Cardiac fibroblast (primary cell): ENCODE results near the gene BARHL1.

Source experiments
- DNase-seq, 2 donors: peaks; one replicate each; pipeline versions ENCODE4 v3.0.0 to v3.0.0-alpha.2; 2010; ENCODE audit warnings: low read depth in 2 of 2
- H3K4me3 ChIP-seq, 2 donors: replicated peaks in 1 of 2; 1 replicate in 1 of 2; 2 replicates in 1 of 2; pipeline ENCODE4 v1.5.1; 2011; ENCODE audit warnings: low read depth in 2 of 2, low read length in 2 of 2, mild to moderate bottlenecking in 2 of 2, moderate library complexity in 1 of 2
- TF ChIP-seq, protein P1 (sequence below): IDR thresholded peaks from one replicate; pipeline ENCODE4 v1.5.1; 2011; ENCODE audit warnings: low read depth, mild to moderate bottlenecking, low read length, inconsistent platforms

BARHL1 gene

DNA sequence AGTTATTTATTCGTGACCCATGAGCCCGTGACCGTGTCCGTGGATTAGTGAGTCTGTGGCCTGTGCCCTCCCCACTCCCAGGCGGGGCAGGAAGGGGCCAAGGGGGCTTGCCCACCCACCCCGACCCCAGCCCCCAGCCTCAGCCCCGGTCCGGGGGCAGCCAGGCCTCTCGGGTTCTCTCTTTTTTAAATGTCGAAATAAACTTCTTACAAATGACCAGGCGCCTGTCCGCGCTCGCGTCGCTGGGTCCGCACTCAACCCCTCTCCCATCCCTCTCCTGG is 7.6 kb downstream of the BARHL1 start:
- no peak for DNase-seq
- TF ChIP-seq, protein P1, sequence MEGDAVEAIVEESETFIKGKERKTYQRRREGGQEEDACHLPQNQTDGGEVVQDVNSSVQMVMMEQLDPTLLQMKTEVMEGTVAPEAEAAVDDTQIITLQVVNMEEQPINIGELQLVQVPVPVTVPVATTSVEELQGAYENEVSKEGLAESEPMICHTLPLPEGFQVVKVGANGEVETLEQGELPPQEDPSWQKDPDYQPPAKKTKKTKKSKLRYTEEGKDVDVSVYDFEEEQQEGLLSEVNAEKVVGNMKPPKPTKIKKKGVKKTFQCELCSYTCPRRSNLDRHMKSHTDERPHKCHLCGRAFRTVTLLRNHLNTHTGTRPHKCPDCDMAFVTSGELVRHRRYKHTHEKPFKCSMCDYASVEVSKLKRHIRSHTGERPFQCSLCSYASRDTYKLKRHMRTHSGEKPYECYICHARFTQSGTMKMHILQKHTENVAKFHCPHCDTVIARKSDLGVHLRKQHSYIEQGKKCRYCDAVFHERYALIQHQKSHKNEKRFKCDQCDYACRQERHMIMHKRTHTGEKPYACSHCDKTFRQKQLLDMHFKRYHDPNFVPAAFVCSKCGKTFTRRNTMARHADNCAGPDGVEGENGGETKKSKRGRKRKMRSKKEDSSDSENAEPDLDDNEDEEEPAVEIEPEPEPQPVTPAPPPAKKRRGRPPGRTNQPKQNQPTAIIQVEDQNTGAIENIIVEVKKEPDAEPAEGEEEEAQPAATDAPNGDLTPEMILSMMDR: no peak
- no peak overlapping the region for H3K4me3 ChIP-seq

DNA sequence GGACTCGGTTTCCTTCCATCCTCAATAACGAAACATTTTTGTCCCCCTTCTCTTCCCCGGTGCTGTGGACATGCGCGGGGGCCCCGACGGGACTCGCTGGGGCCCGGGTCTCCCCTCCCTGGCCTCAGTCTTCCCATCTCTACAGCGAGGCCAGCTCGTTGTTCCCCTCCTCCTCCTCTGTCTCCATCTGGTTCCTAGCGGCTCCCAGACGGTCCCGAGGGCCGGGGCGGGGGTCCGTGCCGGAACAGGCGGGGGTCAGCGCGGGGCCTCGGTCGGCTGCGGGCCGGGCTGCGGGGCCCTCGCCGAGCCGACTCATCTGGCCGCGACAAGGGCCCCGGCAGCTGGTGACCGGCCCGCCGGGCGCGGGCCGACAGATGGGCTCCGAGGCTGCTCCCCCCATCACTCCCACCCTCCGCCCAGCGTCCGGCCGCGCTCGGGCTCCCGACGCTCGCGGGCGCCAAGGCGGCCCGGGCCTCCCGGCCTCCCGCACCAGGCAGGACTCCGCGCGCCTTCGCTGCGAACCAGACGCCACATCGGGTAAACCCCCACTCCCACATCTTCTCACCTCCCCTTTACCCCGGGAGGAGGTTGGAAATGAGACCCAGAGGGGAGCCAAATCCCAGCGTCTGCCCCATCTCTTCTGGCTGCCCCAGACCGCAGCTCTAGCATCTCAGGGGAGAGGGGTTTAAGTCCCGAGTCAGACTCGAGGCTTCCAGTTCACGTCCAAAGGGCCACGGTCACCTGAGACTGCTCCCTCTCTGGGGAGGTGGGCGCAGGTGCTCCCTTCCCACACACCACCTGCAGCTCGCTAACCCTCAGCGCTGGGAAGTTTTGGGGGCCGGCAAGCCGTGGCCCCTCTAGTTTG is 8.1 kb downstream of the BARHL1 start:
- DNase-seq: no peak
- no peak overlapping the region for H3K4me3 ChIP-seq
- TF ChIP-seq, protein P1: no peak

DNA sequence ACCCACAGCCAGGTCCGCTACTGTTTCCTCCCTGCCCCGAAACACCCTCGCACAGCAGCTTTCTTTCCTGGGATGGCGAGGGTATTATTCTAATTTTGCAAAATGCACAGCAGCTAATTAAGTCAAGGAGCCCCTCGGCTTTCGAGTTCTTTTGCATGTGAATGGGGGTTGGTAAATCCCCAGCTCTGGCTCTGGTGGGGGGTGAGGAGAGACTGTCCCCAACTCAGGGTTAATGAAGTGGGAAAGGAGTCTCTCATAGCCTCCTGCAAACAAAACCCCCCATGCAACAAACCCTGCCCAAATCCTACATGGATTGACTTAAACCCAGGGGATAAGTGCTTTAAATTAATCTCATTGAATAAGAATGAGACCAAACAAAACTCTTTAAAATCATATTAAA is 8.8 kb downstream of the BARHL1 start:
- TF ChIP-seq, protein P1: no peak
- no peak for DNase-seq
- H3K4me3 ChIP-seq: no peak overlapping the region

DNA sequence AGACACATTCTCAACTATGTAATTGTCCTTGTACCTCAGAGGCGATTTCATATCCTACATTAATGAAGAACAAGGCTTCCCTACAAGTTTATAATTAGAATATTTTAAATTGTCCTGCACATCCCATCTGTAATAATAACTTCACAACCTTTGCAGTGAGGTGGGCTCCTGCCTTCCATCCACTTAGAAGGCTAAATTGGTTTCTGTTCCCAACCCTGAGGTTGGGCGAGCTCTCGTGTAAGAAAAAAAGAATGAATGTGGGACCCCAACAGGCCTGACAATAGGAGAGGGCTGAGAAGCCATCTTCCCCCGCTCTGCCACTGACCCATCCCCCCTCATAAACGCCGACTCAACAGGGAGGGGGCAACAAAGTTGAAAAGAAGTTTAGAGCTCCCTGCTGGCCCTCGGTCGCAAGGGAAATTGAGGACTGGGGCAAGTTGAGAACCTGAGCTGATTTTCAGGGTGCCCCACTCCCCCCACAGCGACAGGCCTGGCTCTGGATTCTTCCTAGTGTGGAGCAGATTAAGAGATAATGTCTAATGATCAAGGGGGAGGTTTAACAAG is 9.4 kb downstream of the BARHL1 start:
- TF ChIP-seq, protein P1: no peak
- no peak for DNase-seq
- H3K4me3 ChIP-seq: no peak overlapping the region

DNA sequence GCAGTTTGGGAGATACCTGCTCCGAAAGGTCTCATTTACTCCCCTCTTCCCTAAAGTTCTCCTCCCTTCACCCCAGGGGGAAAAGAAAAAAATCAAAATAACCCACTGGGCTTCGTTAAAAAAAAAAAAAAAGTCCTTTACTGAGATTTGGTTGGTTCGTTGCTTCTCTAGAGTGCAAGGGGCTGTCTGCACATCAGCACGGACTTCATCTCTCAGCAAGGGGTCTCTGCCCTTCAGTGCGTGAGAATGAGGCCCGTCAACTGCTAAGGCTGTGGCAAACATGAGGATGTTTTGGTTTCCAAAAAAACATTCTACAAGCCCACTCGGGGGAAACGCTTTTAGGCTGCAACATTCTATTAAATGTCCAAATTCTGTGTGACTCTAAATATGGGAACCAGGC is 10.0 kb downstream of the BARHL1 start:
- DNase-seq: no peak
- H3K4me3 ChIP-seq: no peak overlapping the region
- TF ChIP-seq, protein P1: no peak

DNA sequence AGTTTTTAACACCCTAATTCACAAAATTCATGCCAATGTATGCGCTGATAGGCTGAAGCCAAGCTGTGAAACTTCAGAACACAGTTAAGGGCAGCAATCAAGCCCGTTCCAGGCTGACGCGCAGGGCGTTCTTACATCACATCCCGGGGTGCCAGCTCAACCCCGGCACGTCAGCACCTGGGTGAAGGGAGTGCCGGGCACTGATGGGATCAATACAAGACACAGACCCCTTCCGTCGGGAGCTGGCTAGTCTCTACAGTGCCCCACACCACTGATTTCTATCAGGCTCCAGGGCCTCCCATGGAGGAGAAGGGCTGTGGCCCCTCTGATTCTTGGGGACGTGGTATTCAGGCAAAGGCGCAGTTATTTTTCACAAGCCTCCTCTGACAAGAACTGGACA is 12.0 kb downstream of the BARHL1 start:
- DNase-seq: no peak
- H3K4me3 ChIP-seq: no peak overlapping the region
- TF ChIP-seq, protein P1: no peak

DNA sequence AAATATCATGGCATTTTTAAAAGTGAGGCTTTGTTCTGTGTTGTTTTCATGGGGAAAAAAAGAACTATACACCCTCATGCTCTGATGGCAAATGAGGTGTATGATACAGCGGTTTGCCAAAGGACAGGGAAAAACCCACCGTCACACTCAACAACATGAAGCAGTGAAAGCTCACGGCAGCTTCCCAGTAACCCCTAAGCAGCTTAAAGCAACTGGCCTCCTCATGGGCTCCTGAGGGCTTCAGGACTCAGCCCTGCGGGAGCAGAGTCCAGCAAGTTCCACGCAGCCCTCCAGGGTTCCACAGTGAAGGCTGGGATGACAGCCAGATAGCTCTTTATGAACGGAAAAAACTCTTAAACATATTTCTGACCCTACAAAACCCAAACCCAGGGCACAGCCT is 12.9 kb downstream of the BARHL1 start:
- no peak overlapping the region for H3K4me3 ChIP-seq
- TF ChIP-seq, protein P1: no peak

More for the DNA sequence above, 12.9 kb downstream of the BARHL1 start:
- DNase-seq: no peak
